Measurements from ENCODE around the gene SLC6A18. TPM values are rescaled to one million over a fixed set of nuclear protein-coding genes. Genes with fewer than 3 reads are reported as not detected.

Gene SLC6A18
- total and polyA plus RNA-seq, 2 of the 13 experiments (the other 11 are each of a cell fraction or from before 2014, with no cell fraction given) = not detected

DNA sequence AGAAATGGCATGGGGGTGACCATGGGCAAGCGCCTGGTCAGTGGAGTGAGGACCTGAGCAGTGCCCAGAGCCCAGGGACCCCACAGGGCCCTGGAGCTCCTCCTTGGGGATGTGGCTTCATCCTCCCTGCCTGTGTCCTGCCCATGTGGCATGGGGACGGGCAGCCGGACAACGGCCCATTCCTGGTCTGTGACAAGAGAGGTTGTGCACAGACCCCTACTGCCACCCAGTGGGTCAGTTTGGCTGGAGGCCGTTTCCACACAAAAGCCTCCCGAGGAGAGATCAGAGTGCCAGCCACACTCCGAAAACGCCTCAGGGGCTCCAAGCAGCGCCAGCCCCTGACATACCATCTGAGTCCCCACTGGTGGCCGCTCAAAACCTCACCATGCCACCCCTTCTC, 19.8 kb downstream of the SLC6A18 start:
- Histone ChIP-seq H3K36me3 (replicated peaks in 1 of 2; ENCODE audit: control insufficient read depth in 1 of 2, insufficient read depth in 2 of 2, low read length in 2 of 2) (no peaks in the 10 kb centered on the region), H3K9ac (ENCODE audit: insufficient read depth, low read depth, low read length) (no peak overlapping the region), H3K9me3 (ENCODE audit: low read length) (no peaks in the 10 kb centered on the region), H2AFZ (ENCODE audit: low read length) (no peak overlapping the region), H3K4me1 (ENCODE audit: insufficient read depth, low read length) (no peaks in the 10 kb centered on the region), H4K20me1 (ENCODE audit: insufficient read depth, low read length) (peaks cover 7% of the 10 kb centered on the region; the same call in 1 of the 2 replicates), H3K4me3 (replicated peaks in 1 of 3; ENCODE audit: insufficient read depth in 1 of 3, low read depth in 2 of 3, low read length in 3 of 3) (no peak overlapping the region), H3K27me3 (ENCODE audit: control insufficient read depth in 1 of 2, insufficient read depth in 2 of 2, low read length in 2 of 2) (peaks cover 10 to 61% of the 10 kb centered on the region in 2 experiments), H3K27ac (ENCODE audit: extremely low read length, insufficient read depth, low read length) (no peak overlapping the region), H3K4me2 (ENCODE audit: low read depth, low read length) (no peak overlapping the region), H3K79me2 (ENCODE audit: insufficient read depth, low read length) (no peaks in the 10 kb centered on the region)
- CTCF ChIA-PET (ENCODE audit: low intra/inter-chr PET ratio, low total read pairs) = interaction anchor here (1.4 kb wide), 1 partner anchor 77 kb away, joined by 6 read pairs; no protein-coding TSS in a partner anchor
- 5% methylated on average over 3 of the region's 10 CpGs for WGBS (ENCODE audit: low lambda C conversion rate)
- in situ Hi-C loops (cut with HindIII; ENCODE audit: extremely low pct_ligation_motif_present, low pct_unique_long_range_greater_than_20kb) (no loop called here), intact Hi-C loops (cut with micrococcal nuclease; ENCODE audit: unreplicated experiment) (no loop called here)
- TF ChIP-seq HNRNPL (IDR thresholded peaks at IDR 0.05; ENCODE audit: low read depth, low read length) = 0 out of 2 replicates have a peak, but pooled peaks have one; percentile 37
- TF ChIP-seq, protein P1, sequence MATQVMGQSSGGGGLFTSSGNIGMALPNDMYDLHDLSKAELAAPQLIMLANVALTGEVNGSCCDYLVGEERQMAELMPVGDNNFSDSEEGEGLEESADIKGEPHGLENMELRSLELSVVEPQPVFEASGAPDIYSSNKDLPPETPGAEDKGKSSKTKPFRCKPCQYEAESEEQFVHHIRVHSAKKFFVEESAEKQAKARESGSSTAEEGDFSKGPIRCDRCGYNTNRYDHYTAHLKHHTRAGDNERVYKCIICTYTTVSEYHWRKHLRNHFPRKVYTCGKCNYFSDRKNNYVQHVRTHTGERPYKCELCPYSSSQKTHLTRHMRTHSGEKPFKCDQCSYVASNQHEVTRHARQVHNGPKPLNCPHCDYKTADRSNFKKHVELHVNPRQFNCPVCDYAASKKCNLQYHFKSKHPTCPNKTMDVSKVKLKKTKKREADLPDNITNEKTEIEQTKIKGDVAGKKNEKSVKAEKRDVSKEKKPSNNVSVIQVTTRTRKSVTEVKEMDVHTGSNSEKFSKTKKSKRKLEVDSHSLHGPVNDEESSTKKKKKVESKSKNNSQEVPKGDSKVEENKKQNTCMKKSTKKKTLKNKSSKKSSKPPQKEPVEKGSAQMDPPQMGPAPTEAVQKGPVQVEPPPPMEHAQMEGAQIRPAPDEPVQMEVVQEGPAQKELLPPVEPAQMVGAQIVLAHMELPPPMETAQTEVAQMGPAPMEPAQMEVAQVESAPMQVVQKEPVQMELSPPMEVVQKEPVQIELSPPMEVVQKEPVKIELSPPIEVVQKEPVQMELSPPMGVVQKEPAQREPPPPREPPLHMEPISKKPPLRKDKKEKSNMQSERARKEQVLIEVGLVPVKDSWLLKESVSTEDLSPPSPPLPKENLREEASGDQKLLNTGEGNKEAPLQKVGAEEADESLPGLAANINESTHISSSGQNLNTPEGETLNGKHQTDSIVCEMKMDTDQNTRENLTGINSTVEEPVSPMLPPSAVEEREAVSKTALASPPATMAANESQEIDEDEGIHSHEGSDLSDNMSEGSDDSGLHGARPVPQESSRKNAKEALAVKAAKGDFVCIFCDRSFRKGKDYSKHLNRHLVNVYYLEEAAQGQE (IDR thresholded peaks at IDR 0.05; ENCODE audit: borderline replicate concordance in 1 of 2, low read depth in 1 of 2, low read length in 2 of 2) = 0 out of 4 replicates have a peak, but pooled peaks of 1 of the 2 experiments have one; percentile 8
- peak; percentile 61 for TF ChIP-seq STAG1 (CRISPR knock-in tag; IDR thresholded peaks at IDR 0.05)
- TF ChIP-seq, protein P2, sequence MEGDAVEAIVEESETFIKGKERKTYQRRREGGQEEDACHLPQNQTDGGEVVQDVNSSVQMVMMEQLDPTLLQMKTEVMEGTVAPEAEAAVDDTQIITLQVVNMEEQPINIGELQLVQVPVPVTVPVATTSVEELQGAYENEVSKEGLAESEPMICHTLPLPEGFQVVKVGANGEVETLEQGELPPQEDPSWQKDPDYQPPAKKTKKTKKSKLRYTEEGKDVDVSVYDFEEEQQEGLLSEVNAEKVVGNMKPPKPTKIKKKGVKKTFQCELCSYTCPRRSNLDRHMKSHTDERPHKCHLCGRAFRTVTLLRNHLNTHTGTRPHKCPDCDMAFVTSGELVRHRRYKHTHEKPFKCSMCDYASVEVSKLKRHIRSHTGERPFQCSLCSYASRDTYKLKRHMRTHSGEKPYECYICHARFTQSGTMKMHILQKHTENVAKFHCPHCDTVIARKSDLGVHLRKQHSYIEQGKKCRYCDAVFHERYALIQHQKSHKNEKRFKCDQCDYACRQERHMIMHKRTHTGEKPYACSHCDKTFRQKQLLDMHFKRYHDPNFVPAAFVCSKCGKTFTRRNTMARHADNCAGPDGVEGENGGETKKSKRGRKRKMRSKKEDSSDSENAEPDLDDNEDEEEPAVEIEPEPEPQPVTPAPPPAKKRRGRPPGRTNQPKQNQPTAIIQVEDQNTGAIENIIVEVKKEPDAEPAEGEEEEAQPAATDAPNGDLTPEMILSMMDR (CRISPR knock-in tag; IDR thresholded peaks at IDR 0.05) = peak; percentile 57
- no peak for TF ChIP-seq CHCHD3 (CRISPR knock-in tag; IDR thresholded peaks at IDR 0.05)
- ATAC-seq (peak; percentile 17), FAIRE-seq (no peak), DNase-seq (ENCODE audit: low spot score) (no peak)
- POLR2A ChIA-PET = no interaction called here
- no TSS peak for BruUV-seq (replicated peaks)

Measured in HepG2 (cell line).